ENCODE results near the gene LST1. TPM values are rescaled to one million over a fixed set of nuclear protein-coding genes. Genes with fewer than 3 reads are reported as not detected.

Gene LST1
- total RNA-seq, 1 donor from 2014 or later, result not detected

DNA sequence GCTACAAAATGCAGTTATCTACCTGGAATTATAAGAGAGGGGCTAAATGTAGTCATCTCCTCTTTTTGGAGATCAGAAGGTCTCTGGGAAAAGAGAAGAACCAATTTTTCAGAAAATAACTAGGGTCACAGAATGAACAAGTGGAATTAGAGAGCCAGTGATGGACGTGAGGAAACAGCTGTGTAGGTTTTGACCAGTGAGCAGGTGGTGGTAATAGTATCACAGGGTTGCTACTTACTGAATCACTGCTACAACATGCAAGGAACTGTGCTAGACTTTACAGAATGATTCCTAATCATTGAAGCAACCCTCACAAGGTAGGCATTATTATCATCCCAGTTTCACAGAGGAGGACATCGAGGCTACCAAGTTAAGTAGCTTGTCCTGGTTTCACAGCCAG is 41.4 kb upstream of the LST1 start:
- Histone ChIP-seq H3K9ac (no peak overlapping the region), H4K20me1 (ENCODE audit: low read depth) (peaks cover 17% of the 10 kb centered on the region), H3K36me3 (peaks cover 4% of the 10 kb centered on the region), H3K9me3 (ENCODE audit: low read depth) (no peaks in the 10 kb centered on the region), H3K27me3 (no peaks in the 10 kb centered on the region), H3K4me3 (no peak overlapping the region), H3K79me2 (ENCODE audit: low read depth) (peaks cover 55% of the 10 kb centered on the region), H3K4me2 (no peak overlapping the region), H2AFZ (replicated peaks) (no peak overlapping the region), H3K27ac (no peak overlapping the region), H3K4me1 (peaks cover 24% of the 10 kb centered on the region), H3F3A (ENCODE audit: low read depth) (peaks cover 54% of the 10 kb centered on the region)
- Mint-ChIP-seq H3K4me1 (peaks cover 55% of the 10 kb centered on the region), H3K4me3 (peak overlapping the region; percentile 31), H3K27me3 (ENCODE audit: insufficient read depth, low read depth) (peaks cover 6% of the 10 kb centered on the region), H3K27ac (no peak overlapping the region), H3K36me3 (peaks cover 21% of the 10 kb centered on the region), H3K9me3 (no peaks in the 10 kb centered on the region)
- DNase-seq (ENCODE audit: low spot score), result no peak
- TF ChIP-seq, protein P1, sequence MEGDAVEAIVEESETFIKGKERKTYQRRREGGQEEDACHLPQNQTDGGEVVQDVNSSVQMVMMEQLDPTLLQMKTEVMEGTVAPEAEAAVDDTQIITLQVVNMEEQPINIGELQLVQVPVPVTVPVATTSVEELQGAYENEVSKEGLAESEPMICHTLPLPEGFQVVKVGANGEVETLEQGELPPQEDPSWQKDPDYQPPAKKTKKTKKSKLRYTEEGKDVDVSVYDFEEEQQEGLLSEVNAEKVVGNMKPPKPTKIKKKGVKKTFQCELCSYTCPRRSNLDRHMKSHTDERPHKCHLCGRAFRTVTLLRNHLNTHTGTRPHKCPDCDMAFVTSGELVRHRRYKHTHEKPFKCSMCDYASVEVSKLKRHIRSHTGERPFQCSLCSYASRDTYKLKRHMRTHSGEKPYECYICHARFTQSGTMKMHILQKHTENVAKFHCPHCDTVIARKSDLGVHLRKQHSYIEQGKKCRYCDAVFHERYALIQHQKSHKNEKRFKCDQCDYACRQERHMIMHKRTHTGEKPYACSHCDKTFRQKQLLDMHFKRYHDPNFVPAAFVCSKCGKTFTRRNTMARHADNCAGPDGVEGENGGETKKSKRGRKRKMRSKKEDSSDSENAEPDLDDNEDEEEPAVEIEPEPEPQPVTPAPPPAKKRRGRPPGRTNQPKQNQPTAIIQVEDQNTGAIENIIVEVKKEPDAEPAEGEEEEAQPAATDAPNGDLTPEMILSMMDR (IDR thresholded peaks at IDR 0.05), result no peak
- TF ChIP-seq EZH2phosphoT487 (IDR thresholded peaks at IDR 0.05) (no peak), EZH2 (IDR thresholded peaks at IDR 0.05) (no peak)

DNA sequence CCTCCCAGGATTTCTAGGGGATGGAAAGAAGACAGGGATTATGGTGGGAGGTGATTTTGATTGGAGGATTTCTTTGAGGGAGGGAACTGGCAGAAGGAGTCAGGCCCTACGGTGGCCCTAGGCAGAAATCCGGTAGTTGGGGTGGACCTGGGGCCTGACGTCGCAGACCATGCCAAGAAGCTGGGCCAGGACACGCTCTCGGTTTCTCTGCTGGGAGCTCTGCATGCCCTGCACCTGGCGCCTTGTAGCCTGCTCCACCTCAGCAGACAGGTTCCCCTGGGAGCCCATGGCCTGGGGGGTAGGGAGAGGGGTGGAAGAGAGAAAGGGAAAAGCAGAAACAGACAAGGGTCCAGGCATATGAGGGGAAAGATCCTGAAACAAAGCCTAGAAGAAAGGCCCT is 40.8 kb upstream of the LST1 start:
- Histone ChIP-seq H2AFZ (replicated peaks) (no peak overlapping the region), H3K79me2 (ENCODE audit: low read depth) (peaks cover 48% of the 10 kb centered on the region), H3F3A (ENCODE audit: low read depth) (peaks cover 48% of the 10 kb centered on the region), H3K27ac (no peak overlapping the region), H3K4me1 (peaks cover 18% of the 10 kb centered on the region), H4K20me1 (ENCODE audit: low read depth) (peaks cover 11% of the 10 kb centered on the region), H3K27me3 (no peaks in the 10 kb centered on the region), H3K36me3 (no peaks in the 10 kb centered on the region), H3K4me2 (no peak overlapping the region), H3K4me3 (no peak overlapping the region), H3K9me3 (ENCODE audit: low read depth) (no peaks in the 10 kb centered on the region), H3K9ac (no peak overlapping the region)
- Mint-ChIP-seq H3K4me3 (peak overlapping the region; percentile 88), H3K27me3 (ENCODE audit: insufficient read depth, low read depth) (peaks cover 6% of the 10 kb centered on the region), H3K27ac (no peak overlapping the region), H3K36me3 (peaks cover 18% of the 10 kb centered on the region), H3K4me1 (peaks cover 51% of the 10 kb centered on the region), H3K9me3 (no peaks in the 10 kb centered on the region)
- TF ChIP-seq EZH2phosphoT487 (IDR thresholded peaks at IDR 0.05), result no peak
- TF ChIP-seq EZH2 (IDR thresholded peaks at IDR 0.05), result no peak
- TF ChIP-seq, protein P1 (IDR thresholded peaks at IDR 0.05), result no peak
- DNase-seq (ENCODE audit: low spot score), result no peak

DNA sequence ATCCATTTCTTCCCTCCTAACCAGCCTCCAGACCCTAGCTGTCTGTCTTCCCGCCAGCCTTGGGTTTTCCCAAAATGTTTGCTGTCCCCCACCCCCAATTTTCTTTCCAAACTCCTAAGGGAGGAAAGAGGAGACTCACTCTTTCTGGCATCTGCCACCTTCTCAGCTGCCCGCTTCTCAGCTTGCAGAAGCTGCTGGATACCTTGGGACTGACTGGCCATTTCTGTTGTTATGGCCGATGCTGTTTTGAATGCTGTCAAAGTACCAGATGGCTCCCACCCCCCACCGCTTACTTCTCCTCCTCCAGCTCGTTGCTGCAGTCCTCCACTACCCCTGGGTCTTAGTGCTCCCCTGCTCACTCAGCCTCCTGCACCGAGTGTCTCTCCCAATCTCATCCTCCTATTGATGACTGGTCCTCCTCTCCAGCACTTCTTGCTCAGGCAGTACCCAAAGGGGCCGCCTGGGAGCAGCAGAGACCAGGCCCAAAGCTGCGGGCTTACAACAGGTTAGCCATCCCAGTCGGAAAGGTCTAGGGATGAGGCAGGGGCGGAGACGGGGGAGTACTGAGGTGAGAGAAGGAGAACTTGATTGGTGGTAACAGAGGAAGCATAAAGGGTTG is 39.6 kb upstream of the LST1 start, which contains the start of gene ATP6V1G2:
Gene ATP6V1G2, minus strand, starts transcription at position 270 of the 619 bp plus-strand sequence. Its CDS starts 49 bp downstream, at position 221.
- peak within 1 kb of the TSS; percentile 88 for H3K4me3 Mint-ChIP-seq
- H3K27ac Mint-ChIP-seq, result peak within 1 kb of the TSS; percentile 25
- peaks cover 11% of the 10 kb centered on the region for H3K36me3 Mint-ChIP-seq
- Histone ChIP-seq H3K79me2 (ENCODE audit: low read depth) (peaks cover 37% of the 10 kb centered on the region), H3K4me1 (peaks cover 16% of the 10 kb centered on the region), H4K20me1 (ENCODE audit: low read depth) (no peaks in the 10 kb centered on the region), H3K4me2 (peak within 1 kb of the TSS; percentile 79), H3K9me3 (ENCODE audit: low read depth) (no peaks in the 10 kb centered on the region), H3K4me3 (peak within 1 kb of the TSS; percentile 51), H3K36me3 (no peaks in the 10 kb centered on the region), H2AFZ (replicated peaks) (peak within 1 kb of the TSS; percentile 35), H3K27me3 (no peaks in the 10 kb centered on the region), H3K9ac (peak within 1 kb of the TSS; percentile 84), H3K27ac (no peak within 1 kb of the TSS), H3F3A (ENCODE audit: low read depth) (peaks cover 53% of the 10 kb centered on the region)
- TF ChIP-seq EZH2 (IDR thresholded peaks at IDR 0.05) (no peak), EZH2phosphoT487 (IDR thresholded peaks at IDR 0.05) (no peak)
- TF ChIP-seq, protein P1 (IDR thresholded peaks at IDR 0.05), result peak; percentile 98
- no peaks in the 10 kb centered on the region for H3K9me3 Mint-ChIP-seq
- peaks cover 45% of the 10 kb centered on the region for H3K4me1 Mint-ChIP-seq
- DNase-seq (ENCODE audit: low spot score), result peak; percentile 96
- no peaks in the 10 kb centered on the region for H3K27me3 Mint-ChIP-seq (ENCODE audit: insufficient read depth, low read depth)
